Measurements from ENCODE around the gene B3GNT3. TPM values are rescaled to one million over a fixed set of nuclear protein-coding genes. Genes with fewer than 3 reads are reported as not detected.

The B3GNT3 gene
- total RNA-seq, 2 donors from 2014 or later, result 108 to 132 TPM

GRCh38 chr19:17803264-17803896 is 8.4 kb downstream of the B3GNT3 start:
- Histone ChIP-seq H3K36me3 (no peaks in the 10 kb centered on the region), H3K9ac (ENCODE audit: low read depth in 2 of 2, low read length in 2 of 2) (no peak overlapping the region), H3K27me3 (no peaks in the 10 kb centered on the region), H3K4me3 (no peak overlapping the region), H3K9me3 (no peaks in the 10 kb centered on the region), H3K4me1 (no peaks in the 10 kb centered on the region), H3K27ac (no peak overlapping the region)
- TF ChIP-seq CTCF (IDR thresholded peaks at IDR 0.05), result no peak
- intact Hi-C loops (cut with DNase I), result no loop called here
- no peak for DNase-seq

- no peaks in the 10 kb centered on the region for H3K9me3 ChIP-seq
- H3K36me3 ChIP-seq, result no peaks in the 10 kb centered on the region
- no peak overlapping the region for H3K27ac ChIP-seq
- no peak for DNase-seq
- H3K27me3 ChIP-seq, result no peaks in the 10 kb centered on the region
- no peak overlapping the region for H3K9ac ChIP-seq (ENCODE audit: low read depth in 2 of 2, low read length in 2 of 2)
- intact Hi-C loops (cut with DNase I), result no loop called here
- TF ChIP-seq CTCF (IDR thresholded peaks at IDR 0.05), result no peak
- no peaks in the 10 kb centered on the region for H3K4me1 ChIP-seq
- H3K4me3 ChIP-seq, result no peak overlapping the region
These were observed 10.5 kb downstream of the B3GNT3 start for GRCh38 chr19:17805427-17805826.

GRCh38 chr19:17806945-17807344 is 12.0 kb downstream of the B3GNT3 start:
- no peak for TF ChIP-seq CTCF (IDR thresholded peaks at IDR 0.05)
- H3K36me3 ChIP-seq, result no peaks in the 10 kb centered on the region

GRCh38 chr19:17807731-17808316 is 12.9 kb downstream of the B3GNT3 start:
- intact Hi-C loops (cut with DNase I), result no loop called here
- no peak for DNase-seq
- no peaks in the 10 kb centered on the region for H3K36me3 ChIP-seq
- H3K9ac ChIP-seq (ENCODE audit: low read depth in 2 of 2, low read length in 2 of 2), result no peak overlapping the region
- no peaks in the 10 kb centered on the region for H3K4me1 ChIP-seq
- no peak for TF ChIP-seq CTCF (IDR thresholded peaks at IDR 0.05)
- H3K27ac ChIP-seq, result no peak overlapping the region
- no peak overlapping the region for H3K4me3 ChIP-seq
- H3K9me3 ChIP-seq, result no peaks in the 10 kb centered on the region
- H3K27me3 ChIP-seq, result no peaks in the 10 kb centered on the region

More at GRCh38 chr19:17806945-17807344, 12.0 kb downstream of the B3GNT3 start:
- intact Hi-C loops (cut with DNase I), result no loop called here
- DNase-seq, result no peak
- Histone ChIP-seq H3K9me3 (no peaks in the 10 kb centered on the region), H3K27ac (no peak overlapping the region), H3K9ac (ENCODE audit: low read depth in 2 of 2, low read length in 2 of 2) (no peak overlapping the region), H3K4me1 (no peaks in the 10 kb centered on the region), H3K27me3 (no peaks in the 10 kb centered on the region), H3K4me3 (no peak overlapping the region)

GRCh38 chr19:17811103-17811502 is 16.2 kb downstream of the B3GNT3 start:
- no peak overlapping the region for H3K27ac ChIP-seq
- no peak for DNase-seq
- no peaks in the 10 kb centered on the region for H3K9me3 ChIP-seq
- H3K4me3 ChIP-seq, result no peak overlapping the region
- H3K27me3 ChIP-seq, result no peaks in the 10 kb centered on the region
- intact Hi-C loops (cut with DNase I), result no loop called here
- H3K4me1 ChIP-seq, result no peaks in the 10 kb centered on the region
- no peak overlapping the region for H3K9ac ChIP-seq (ENCODE audit: low read depth in 2 of 2, low read length in 2 of 2)
- H3K36me3 ChIP-seq, result no peaks in the 10 kb centered on the region
- no peak for TF ChIP-seq CTCF (IDR thresholded peaks at IDR 0.05)
